ENCODE results near the gene ATOSA. TPM values are rescaled to one million over a fixed set of nuclear protein-coding genes. Genes with fewer than 3 reads are reported as not detected.

The ATOSA gene
- total RNA-seq, 2 experiments from 2014 or later = 26.0 to 40.5 TPM

GRCh38 chr15:52706091-52706490 is 26.9 kb upstream of the ATOSA start:
- peaks cover 2% of the 10 kb centered on the region for H3K36me3 Mint-ChIP-seq
- no peaks in the 10 kb centered on the region for H3K9me3 Mint-ChIP-seq (ENCODE audit: low read depth)
- no peak for DNase-seq
- no peak overlapping the region for H3K4me3 Mint-ChIP-seq
- peaks cover 4% of the 10 kb centered on the region for H3K4me1 Mint-ChIP-seq
- no peak for ATAC-seq
- no peak overlapping the region for H3K27ac Mint-ChIP-seq
- peaks cover 8% of the 10 kb centered on the region for H3K27me3 Mint-ChIP-seq
- CTCF ChIA-PET = no interaction called here

DNA sequence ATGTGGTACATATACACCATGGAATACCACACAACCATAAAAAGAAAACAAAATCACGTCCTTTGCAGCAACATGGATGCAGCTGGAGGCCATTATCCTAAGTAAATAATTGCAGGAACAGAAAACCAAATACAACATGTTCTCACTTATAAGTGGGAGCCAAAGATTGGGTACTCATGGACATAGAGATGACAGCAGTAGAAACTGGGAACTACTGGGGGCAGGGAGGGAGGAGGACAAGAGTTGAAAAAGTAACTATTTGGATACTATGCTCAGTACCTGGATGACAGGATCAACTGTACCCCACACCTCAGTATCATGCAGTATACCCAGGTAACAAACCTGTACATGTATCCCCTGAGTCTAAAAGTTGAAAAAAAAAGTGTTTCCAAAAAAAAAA is 23.2 kb upstream of the ATOSA start:
- H3K4me3 Mint-ChIP-seq = no peak overlapping the region
- H3K4me1 Mint-ChIP-seq = no peaks in the 10 kb centered on the region
- H3K27ac Mint-ChIP-seq = no peak overlapping the region
- H3K9me3 Mint-ChIP-seq (ENCODE audit: low read depth) = no peaks in the 10 kb centered on the region
- DNase-seq = no peak
- peaks cover 2% of the 10 kb centered on the region for H3K36me3 Mint-ChIP-seq
- peaks cover 8% of the 10 kb centered on the region for H3K27me3 Mint-ChIP-seq
- ATAC-seq = no peak
- CTCF ChIA-PET = no interaction called here

GRCh38 chr15:52699457-52699856 is 20.3 kb upstream of the ATOSA start:
- no peaks in the 10 kb centered on the region for H3K9me3 Mint-ChIP-seq (ENCODE audit: low read depth)
- DNase-seq (no peak), ATAC-seq (no peak)
- CTCF ChIA-PET = no interaction called here
- H3K36me3 Mint-ChIP-seq = no peaks in the 10 kb centered on the region
- no peak overlapping the region for H3K27ac Mint-ChIP-seq
- no peaks in the 10 kb centered on the region for H3K4me1 Mint-ChIP-seq
- H3K4me3 Mint-ChIP-seq = no peak overlapping the region
- H3K27me3 Mint-ChIP-seq = peaks cover 10% of the 10 kb centered on the region

GRCh38 chr15:52698514-52698913 is 19.3 kb upstream of the ATOSA start:
- no peaks in the 10 kb centered on the region for H3K36me3 Mint-ChIP-seq
- CTCF ChIA-PET = no interaction called here
- peaks cover 12% of the 10 kb centered on the region for H3K27me3 Mint-ChIP-seq
- no peaks in the 10 kb centered on the region for H3K9me3 Mint-ChIP-seq (ENCODE audit: low read depth)
- H3K4me3 Mint-ChIP-seq = no peak overlapping the region
- no peaks in the 10 kb centered on the region for H3K4me1 Mint-ChIP-seq
- no peak overlapping the region for H3K27ac Mint-ChIP-seq
- no peak for DNase-seq
- ATAC-seq = no peak

GRCh38 chr15:52697051-52697450 is 17.9 kb upstream of the ATOSA start:
- Mint-ChIP-seq H3K4me1 (no peaks in the 10 kb centered on the region), H3K27me3 (peaks cover 9% of the 10 kb centered on the region), H3K4me3 (no peak overlapping the region), H3K36me3 (no peaks in the 10 kb centered on the region), H3K9me3 (ENCODE audit: low read depth) (no peaks in the 10 kb centered on the region), H3K27ac (no peak overlapping the region)
- CTCF ChIA-PET = interaction anchor here (0.7 kb wide), 1 partner anchor 16 kb away, joined by 3 read pairs; no protein-coding TSS in a partner anchor
- ATAC-seq (no peak), DNase-seq (no peak)

DNA sequence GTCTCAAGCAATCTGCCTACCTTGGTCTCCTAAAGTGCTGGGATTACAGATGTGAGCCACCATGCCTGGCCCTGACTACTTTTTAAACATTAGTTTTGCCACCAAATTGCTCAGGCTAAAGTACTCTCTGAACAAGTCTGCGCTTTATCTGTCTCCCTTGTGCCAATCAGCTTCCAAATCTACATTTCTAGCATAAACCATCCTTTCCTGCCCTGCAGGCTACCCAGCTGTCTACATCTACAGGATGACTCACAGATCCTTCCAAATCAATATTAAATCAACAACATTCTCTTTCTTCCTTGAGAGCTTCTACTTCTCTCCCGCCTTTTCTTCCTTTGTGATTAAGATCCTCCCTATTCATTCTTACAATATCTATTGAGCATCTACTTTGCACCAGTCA is 16.0 kb upstream of the ATOSA start:
- no peak overlapping the region for H3K27ac Mint-ChIP-seq
- ATAC-seq (no peak), DNase-seq (no peak)
- H3K4me3 Mint-ChIP-seq = no peak overlapping the region
- H3K27me3 Mint-ChIP-seq = peaks cover 7% of the 10 kb centered on the region
- H3K4me1 Mint-ChIP-seq = no peaks in the 10 kb centered on the region
- H3K9me3 Mint-ChIP-seq (ENCODE audit: low read depth) = no peaks in the 10 kb centered on the region
- H3K36me3 Mint-ChIP-seq = no peaks in the 10 kb centered on the region
- CTCF ChIA-PET = no interaction called here

- ATAC-seq = no peak
- Mint-ChIP-seq H3K4me1 (no peaks in the 10 kb centered on the region), H3K27me3 (peaks cover 3% of the 10 kb centered on the region), H3K36me3 (peaks cover 1% of the 10 kb centered on the region), H3K27ac (no peak overlapping the region), H3K9me3 (ENCODE audit: low read depth) (no peaks in the 10 kb centered on the region), H3K4me3 (no peak overlapping the region)
- CTCF ChIA-PET = no interaction called here
- DNase-seq = no peak
Measured at GRCh38 chr15:52689562-52689961, 10.4 kb upstream of the ATOSA start.

DNA sequence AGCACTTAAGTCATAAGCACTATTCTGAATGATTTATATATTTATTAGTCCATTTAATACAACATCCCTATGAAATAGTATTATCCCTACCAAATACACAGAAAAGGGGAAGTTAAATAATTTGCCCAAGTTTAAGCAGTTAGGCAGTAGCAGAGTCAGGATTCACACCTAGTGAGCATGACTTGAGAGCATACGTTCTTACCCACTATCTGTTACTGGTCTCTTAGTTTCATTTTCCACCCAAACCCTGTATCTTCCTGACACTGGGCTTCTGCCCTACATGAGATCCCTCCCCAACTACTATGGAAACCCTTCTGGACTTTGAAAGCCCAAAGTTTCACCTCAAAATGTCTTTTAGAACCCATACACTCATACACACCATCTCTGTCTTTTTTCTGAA is 4.4 kb upstream of the ATOSA start:
- Mint-ChIP-seq H3K9me3 (ENCODE audit: low read depth) (no peaks in the 10 kb centered on the region), H3K27ac (peak overlapping the region; percentile 80), H3K4me3 (no peak overlapping the region), H3K4me1 (peaks cover 31% of the 10 kb centered on the region), H3K27me3 (no peaks in the 10 kb centered on the region), H3K36me3 (peaks cover 5% of the 10 kb centered on the region)
- ATAC-seq = peak; percentile 24
- CTCF ChIA-PET = interaction anchor here (0.5 to 1.7 kb wide), 4 partner anchors 24 to 422 kb away, joined by 3 to 4 read pairs (median 4); no protein-coding TSS in a partner anchor
- DNase-seq = no peak

- H3K27me3 Mint-ChIP-seq = no peaks in the 10 kb centered on the region
- peak overlapping the region; percentile 76 for H3K27ac Mint-ChIP-seq
- DNase-seq (no peak), ATAC-seq (no peak)
- no peak overlapping the region for H3K4me3 Mint-ChIP-seq
- H3K36me3 Mint-ChIP-seq = peaks cover 9% of the 10 kb centered on the region
- H3K4me1 Mint-ChIP-seq = peaks cover 31% of the 10 kb centered on the region
- CTCF ChIA-PET = interaction anchor here (1.0 to 1.7 kb wide), 6 partner anchors 10 to 421 kb away, joined by 3 to 4 read pairs (median 3); no protein-coding TSS in a partner anchor
- no peaks in the 10 kb centered on the region for H3K9me3 Mint-ChIP-seq (ENCODE audit: low read depth)
Measured at GRCh38 chr15:52682781-52683180, 3.6 kb upstream of the ATOSA start.

- ATAC-seq (no peak), DNase-seq (no peak)
- H3K27me3 Mint-ChIP-seq = no peaks in the 10 kb centered on the region
- H3K27ac Mint-ChIP-seq = peak overlapping the region; percentile 47
- no peaks in the 10 kb centered on the region for H3K9me3 Mint-ChIP-seq (ENCODE audit: low read depth)
- CTCF ChIA-PET = interaction anchor here (1.1 to 1.7 kb wide), 5 partner anchors 9 to 420 kb away, joined by 3 to 4 read pairs (median 3); no protein-coding TSS in a partner anchor
- peaks cover 9% of the 10 kb centered on the region for H3K36me3 Mint-ChIP-seq
- no peak overlapping the region for H3K4me3 Mint-ChIP-seq
- peaks cover 33% of the 10 kb centered on the region for H3K4me1 Mint-ChIP-seq
Measured at GRCh38 chr15:52682200-52682599, 3.0 kb upstream of the ATOSA start.

DNA sequence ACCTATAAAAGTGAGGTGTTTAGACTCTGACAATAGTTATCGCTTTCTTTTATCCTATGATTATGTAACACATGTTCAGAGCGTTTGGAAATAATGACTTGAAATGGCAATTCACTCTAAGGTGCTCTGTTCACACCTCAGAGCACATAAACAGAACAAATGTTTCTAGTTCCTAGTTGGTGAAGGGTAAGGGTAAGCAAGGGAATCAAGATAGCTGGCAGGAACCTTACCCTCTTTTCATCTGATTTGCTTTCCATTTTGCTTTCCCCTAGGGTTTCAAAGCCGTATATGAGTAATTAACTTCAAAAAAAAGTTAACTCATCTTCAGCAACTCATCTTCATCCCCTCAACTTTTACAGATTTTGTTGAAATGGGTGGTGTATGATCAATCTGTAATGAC is 2.3 kb upstream of the ATOSA start:
- Mint-ChIP-seq H3K36me3 (peaks cover 11% of the 10 kb centered on the region), H3K27me3 (no peaks in the 10 kb centered on the region), H3K4me3 (no peak overlapping the region), H3K27ac (no peak overlapping the region), H3K9me3 (ENCODE audit: low read depth) (no peaks in the 10 kb centered on the region), H3K4me1 (peaks cover 35% of the 10 kb centered on the region)
- CTCF ChIA-PET = no interaction called here
- no peak for DNase-seq
- ATAC-seq = no peak

DNA sequence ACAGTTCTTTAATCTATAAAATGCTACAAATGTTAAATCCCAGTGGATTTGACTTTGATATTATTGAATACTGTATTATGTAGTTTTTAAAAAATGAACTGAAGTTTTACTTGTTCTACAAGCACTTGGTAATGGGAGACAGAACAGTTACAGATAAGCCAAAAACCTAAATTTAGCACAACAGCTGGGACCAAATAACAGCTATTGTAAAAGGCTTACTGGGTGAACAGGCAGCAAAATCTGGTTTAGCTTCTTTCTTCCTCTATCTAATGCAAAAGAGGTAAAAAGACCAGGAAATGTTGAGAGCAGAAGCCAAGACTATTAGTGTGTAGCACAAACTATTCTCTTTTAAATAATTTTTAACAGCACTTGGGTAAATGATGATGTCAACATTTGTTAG is 1.6 kb upstream of the ATOSA start:
- no peak for DNase-seq
- Mint-ChIP-seq H3K9me3 (ENCODE audit: low read depth) (no peaks in the 10 kb centered on the region), H3K27ac (no peak overlapping the region), H3K4me3 (no peak overlapping the region), H3K27me3 (no peaks in the 10 kb centered on the region), H3K4me1 (peaks cover 40% of the 10 kb centered on the region), H3K36me3 (peaks cover 15% of the 10 kb centered on the region)
- no peak for ATAC-seq
- CTCF ChIA-PET = no interaction called here

DNA sequence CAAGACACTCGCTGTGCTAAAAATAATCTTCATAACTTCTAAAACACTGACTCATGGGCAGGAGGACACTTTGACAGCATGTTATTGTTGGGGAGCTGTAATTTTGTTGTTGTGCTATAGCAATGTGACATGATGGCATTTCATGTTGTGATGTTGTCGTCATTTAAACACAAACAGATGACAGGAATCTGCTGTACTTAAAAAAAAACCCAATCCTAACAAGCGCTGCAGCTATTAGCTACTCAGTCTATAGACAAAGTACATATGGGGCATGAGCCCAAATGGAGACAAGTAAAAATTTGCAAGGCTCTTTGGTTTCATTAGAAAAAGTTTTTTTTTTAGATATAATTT is 828 bp upstream of the ATOSA start:
- no peak for ATAC-seq
- Mint-ChIP-seq H3K36me3 (peaks cover 20% of the 10 kb centered on the region), H3K27me3 (no peaks in the 10 kb centered on the region), H3K4me1 (peaks cover 45% of the 10 kb centered on the region), H3K9me3 (ENCODE audit: low read depth) (no peaks in the 10 kb centered on the region), H3K27ac (peak overlapping the region; percentile 33), H3K4me3 (peak overlapping the region; percentile 100)
- no peak for DNase-seq
- CTCF ChIA-PET = interaction anchor here (0.8 to 1.7 kb wide), 2 partner anchors 9 to 121 kb away, joined by 3 to 5 read pairs; no protein-coding TSS in a partner anchor

DNA sequence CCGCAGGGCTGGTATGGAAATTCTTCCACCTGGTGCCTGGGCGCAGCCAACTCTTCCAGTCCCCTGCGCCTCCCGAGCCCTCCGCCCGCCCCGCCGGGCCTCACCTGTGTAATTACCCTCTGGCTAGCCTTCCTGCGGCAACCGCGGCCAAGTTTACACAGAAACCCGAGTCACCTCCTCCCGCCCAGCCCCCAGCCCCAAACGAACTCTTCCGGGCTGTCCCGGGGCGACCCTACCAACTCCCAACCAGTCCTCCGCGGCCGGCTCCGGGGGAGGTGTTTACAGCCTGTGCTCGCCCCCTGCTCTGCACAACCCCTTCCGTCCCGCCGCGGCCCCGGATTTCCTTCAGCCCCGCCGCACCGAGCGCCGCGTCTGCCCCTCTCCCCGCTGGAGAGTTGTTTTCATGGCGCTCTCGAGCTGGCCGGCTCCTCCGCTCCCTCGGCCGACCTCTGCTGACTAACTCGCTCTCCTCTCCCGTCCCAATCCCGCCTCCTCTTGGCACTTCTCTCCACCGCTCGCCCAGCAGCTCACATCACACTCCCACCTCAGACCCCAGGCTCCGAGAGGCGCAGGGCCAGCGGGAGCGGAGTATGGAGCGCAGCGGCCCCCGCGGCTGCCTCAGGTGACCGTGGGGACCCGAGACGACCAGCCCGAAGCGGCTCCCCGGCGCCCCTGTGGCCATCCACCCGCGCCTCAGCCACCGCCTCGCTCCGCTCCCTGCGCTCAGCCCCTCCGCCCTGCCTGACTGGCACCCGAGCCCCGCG is 538 bp downstream of the ATOSA start:
- H3K27me3 Mint-ChIP-seq = no peaks in the 10 kb centered on the region
- H3K4me1 Mint-ChIP-seq = peaks cover 44% of the 10 kb centered on the region
- ATAC-seq (peak; percentile 63), DNase-seq (peak; percentile 80)
- H3K36me3 Mint-ChIP-seq = peaks cover 23% of the 10 kb centered on the region
- no peaks in the 10 kb centered on the region for H3K9me3 Mint-ChIP-seq (ENCODE audit: low read depth)
- CTCF ChIA-PET = interaction anchor here (1.1 to 1.7 kb wide), 2 partner anchors 86 to 120 kb away, joined by 3 to 5 read pairs; no protein-coding TSS in a partner anchor
- peak overlapping the region; percentile 100 for H3K27ac Mint-ChIP-seq
- H3K4me3 Mint-ChIP-seq = peak overlapping the region; percentile 100
